ENCODE results near the gene CBLB.

DNA sequence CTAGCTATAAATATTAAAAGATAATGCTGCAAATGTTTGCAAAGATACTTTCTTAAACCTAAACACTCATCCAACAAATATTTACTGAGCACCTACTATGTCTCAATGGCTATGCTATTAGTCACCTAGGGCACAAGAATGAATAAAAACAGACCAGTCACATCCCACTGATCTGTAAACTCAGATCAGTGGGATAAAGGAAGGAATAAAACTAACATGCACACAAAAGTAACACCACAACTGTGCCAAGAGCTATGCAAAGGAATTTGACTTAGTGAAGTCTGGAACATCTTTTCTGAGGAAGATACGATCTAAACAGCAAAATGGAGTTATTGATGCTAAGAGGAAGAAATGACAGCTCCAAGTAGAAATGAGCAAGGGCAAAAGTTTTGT, 56.6 kb downstream of the CBLB start:
- TF ChIP-seq, protein P1, sequence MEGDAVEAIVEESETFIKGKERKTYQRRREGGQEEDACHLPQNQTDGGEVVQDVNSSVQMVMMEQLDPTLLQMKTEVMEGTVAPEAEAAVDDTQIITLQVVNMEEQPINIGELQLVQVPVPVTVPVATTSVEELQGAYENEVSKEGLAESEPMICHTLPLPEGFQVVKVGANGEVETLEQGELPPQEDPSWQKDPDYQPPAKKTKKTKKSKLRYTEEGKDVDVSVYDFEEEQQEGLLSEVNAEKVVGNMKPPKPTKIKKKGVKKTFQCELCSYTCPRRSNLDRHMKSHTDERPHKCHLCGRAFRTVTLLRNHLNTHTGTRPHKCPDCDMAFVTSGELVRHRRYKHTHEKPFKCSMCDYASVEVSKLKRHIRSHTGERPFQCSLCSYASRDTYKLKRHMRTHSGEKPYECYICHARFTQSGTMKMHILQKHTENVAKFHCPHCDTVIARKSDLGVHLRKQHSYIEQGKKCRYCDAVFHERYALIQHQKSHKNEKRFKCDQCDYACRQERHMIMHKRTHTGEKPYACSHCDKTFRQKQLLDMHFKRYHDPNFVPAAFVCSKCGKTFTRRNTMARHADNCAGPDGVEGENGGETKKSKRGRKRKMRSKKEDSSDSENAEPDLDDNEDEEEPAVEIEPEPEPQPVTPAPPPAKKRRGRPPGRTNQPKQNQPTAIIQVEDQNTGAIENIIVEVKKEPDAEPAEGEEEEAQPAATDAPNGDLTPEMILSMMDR (IDR thresholded peaks at IDR 0.05; ENCODE audit: low read depth, low read length) = no peak
- TF ChIP-seq EZH2phosphoT487 (IDR thresholded peaks at IDR 0.05; ENCODE audit: low read depth) = no peak

All from OCI-LY3 (cell line).